ENCODE data around the gene SLX1A. TPM values are rescaled to one million over a fixed set of nuclear protein-coding genes. Genes with fewer than 3 reads are reported as not detected.
"Not testable (repeated sequence)": the region's sequence is repeated elsewhere in the genome, so short reads cannot be mapped to it uniquely, and the experiment has no call there.

Gene SLX1A
- total RNA-seq, 2 donors from 2014 or later = 18.7 to 24.8 TPM

GRCh38 chr16:30183233-30184095 is 10.2 kb upstream of the SLX1A start, which contains the start of gene CORO1A:
Gene CORO1A, plus strand, starts transcription at chr16:30183602. Its CDS starts 1,608 bp downstream, at chr16:30185210.
- intact Hi-C loops (cut with DNase I) = no loop called here
- peak; percentile 81 to 90 for ATAC-seq
- peak; percentile 86 for DNase-seq

- peak; percentile 3 to 14 for ATAC-seq
- peak; percentile 45 for DNase-seq
- intact Hi-C loops (cut with DNase I) = no loop called here
Measured at GRCh38 chr16:30184096-30184890, 9.4 kb upstream of the SLX1A start.

- intact Hi-C loops (cut with DNase I) = no loop called here
Measured at GRCh38 chr16:30184891-30185682, 8.6 kb upstream of the SLX1A start.

GRCh38 chr16:30185683-30186421 is 7.8 kb upstream of the SLX1A start:
- intact Hi-C loops (cut with DNase I) = no loop called here
- ATAC-seq = peak; percentile 20 to 29

More at GRCh38 chr16:30184891-30185682, 8.6 kb upstream of the SLX1A start:
- ATAC-seq (no peak), DNase-seq (peak; percentile 29)

GRCh38 chr16:30186444-30186781 is 7.3 kb upstream of the SLX1A start:
- DNase-seq (no peak), ATAC-seq (no peak)
- intact Hi-C loops (cut with DNase I) = no loop called here

More at GRCh38 chr16:30185683-30186421, 7.8 kb upstream of the SLX1A start:
- DNase-seq = peak; percentile 55

- ATAC-seq (peak in 1 of 2 donors; percentile 3), DNase-seq (peak; percentile 81)
- intact Hi-C loops (cut with DNase I) = no loop called here
Measured at GRCh38 chr16:30186782-30187555, 6.7 kb upstream of the SLX1A start.

- DNase-seq (no peak), ATAC-seq (no peak)
- intact Hi-C loops (cut with DNase I) = no loop called here
Measured at GRCh38 chr16:30187556-30187865, 6.2 kb upstream of the SLX1A start.

- DNase-seq (peak; percentile 21), ATAC-seq (no peak)
- intact Hi-C loops (cut with DNase I) = no loop called here
Measured at GRCh38 chr16:30187971-30188561, 5.6 kb upstream of the SLX1A start.

- ATAC-seq; intact Hi-C loops (cut with DNase I); DNase-seq: not testable (repeated sequence)
Measured at GRCh38 chr16:30191158-30191557, 2.5 kb upstream of the SLX1A start.

- intact Hi-C loops (cut with DNase I) = not testable (repeated sequence)
Measured at GRCh38 chr16:30193098-30193497, 577 bp upstream of the SLX1A start.

GRCh38 chr16:30194172-30194925 is 674 bp downstream of the SLX1A start:
- peak; percentile 82 to 87 for ATAC-seq

More at GRCh38 chr16:30193098-30193497, 577 bp upstream of the SLX1A start:
- peak; percentile 3 to 22 for ATAC-seq
- DNase-seq = not testable (repeated sequence)

GRCh38 chr16:30197001-30197400 is 3.3 kb downstream of the SLX1A start:
- intact Hi-C loops (cut with DNase I); DNase-seq; ATAC-seq: not testable (repeated sequence)

More at GRCh38 chr16:30194172-30194925, 674 bp downstream of the SLX1A start:
- intact Hi-C loops (cut with DNase I) = not testable (repeated sequence)
- DNase-seq = peak; percentile 23

- DNase-seq; intact Hi-C loops (cut with DNase I): not testable (repeated sequence)
- peak in 1 of 2 donors; percentile 46 for ATAC-seq
Measured at GRCh38 chr16:30199049-30199448, 5.4 kb downstream of the SLX1A start, which contains the start of gene SULT1A3. Gene SULT1A3, plus strand, starts transcription at chr16:30199255. Its CDS starts 1,474 bp downstream, at chr16:30200729.

- intact Hi-C loops (cut with DNase I); DNase-seq: not testable (repeated sequence)
- peak; percentile 56 to 79 for ATAC-seq
Measured at GRCh38 chr16:30199608-30200343, 6.1 kb downstream of the SLX1A start.

- ATAC-seq (peak; percentile 69 to 74), DNase-seq (peak; percentile 15)
Measured at GRCh38 chr16:30205541-30206236, 12.0 kb downstream of the SLX1A start.

More at GRCh38 chr16:30205541-30206236, 12.0 kb downstream of the SLX1A start:
- intact Hi-C loops (cut with DNase I) = not testable (repeated sequence)
